Activated T-cell treated with anti-CD3 and anti-CD28 coated beads, Interleukin-2, amount 50 U/mL, for 4 hours (primary cell): ENCODE measurements around the gene MEPCE. TPM values are rescaled to one million over a fixed set of nuclear protein-coding genes. Genes with fewer than 3 reads are reported as not detected.
"Not testable (repeated sequence)": the region's sequence is repeated elsewhere in the genome, so short reads cannot be mapped to it uniquely, and the experiment has no call there.

ENCODE experiments used
- ATAC-seq, 2 donors: fragments of 200-7000 bp; cut with Tn5 transposase; one replicate each; pipeline ENCODE4 v1.10.0; 2021
- DNase-seq: peaks from one replicate; pipeline ENCODE4 v3.0.0-alpha.2; 2020
- H3K27me3 Mint-ChIP-seq: one replicate; pipeline ENCODE4 v1.8.0; 2021; ENCODE audit warnings: low read depth, mixed read lengths
- H3K36me3 Mint-ChIP-seq: one replicate; pipeline ENCODE4 v1.8.0; 2022; ENCODE audit warnings: mixed read lengths; ENCODE audit not compliant: insufficient read depth
- H3K4me1 Mint-ChIP-seq: one replicate; pipeline ENCODE4 v1.8.0; 2021; ENCODE audit warnings: low read depth, mixed read lengths
- H3K4me3 Mint-ChIP-seq: one replicate; pipeline ENCODE4 v1.8.0; 2021; ENCODE audit warnings: mild to moderate bottlenecking, moderate library complexity, mixed read lengths
- H3K9me3 Mint-ChIP-seq: one replicate; pipeline ENCODE4 v1.8.0; 2021; ENCODE audit warnings: mixed read lengths
- total RNA-seq, 3 donors: library from RNA; stranded (reverse); gene quantifications; one replicate each; pipeline ENCODE4 v1.2.1, GENCODE V29; 2021

The MEPCE gene
- total RNA-seq, 3 donors from 2014 or later = 82.4 to 87.2 (median 84.4) TPM

GRCh38 chr7:100435401-100436304 is 6.0 kb downstream of the MEPCE start:
- Mint-ChIP-seq H3K9me3 (no peaks in the 10 kb centered on the region), H3K36me3 (peaks cover 31% of the 10 kb centered on the region), H3K4me1 (peaks cover 42% of the 10 kb centered on the region)

GRCh38 chr7:100437150-100438100 is 7.8 kb downstream of the MEPCE start:
- H3K9me3 Mint-ChIP-seq = no peaks in the 10 kb centered on the region
- H3K27me3 Mint-ChIP-seq = no peaks in the 10 kb centered on the region
- no peak for DNase-seq
- H3K4me1 Mint-ChIP-seq = peaks cover 27% of the 10 kb centered on the region
- no peak for ATAC-seq
- H3K4me3 Mint-ChIP-seq = peak overlapping the region; percentile 16
- peaks cover 24% of the 10 kb centered on the region for H3K36me3 Mint-ChIP-seq

More at GRCh38 chr7:100435401-100436304, 6.0 kb downstream of the MEPCE start:
- H3K27me3 Mint-ChIP-seq = no peaks in the 10 kb centered on the region
- H3K4me3 Mint-ChIP-seq = peak overlapping the region; percentile 93
- peak; percentile 42 for DNase-seq
- peak; percentile 48 to 49 for ATAC-seq

- no peaks in the 10 kb centered on the region for H3K9me3 Mint-ChIP-seq
- no peak for ATAC-seq
- H3K4me3 Mint-ChIP-seq = no peak overlapping the region
- H3K4me1 Mint-ChIP-seq = peaks cover 22% of the 10 kb centered on the region
- H3K27me3 Mint-ChIP-seq = no peaks in the 10 kb centered on the region
- H3K36me3 Mint-ChIP-seq = peaks cover 19% of the 10 kb centered on the region
- no peak for DNase-seq
Measured at GRCh38 chr7:100438172-100438571, 8.5 kb downstream of the MEPCE start.

DNA sequence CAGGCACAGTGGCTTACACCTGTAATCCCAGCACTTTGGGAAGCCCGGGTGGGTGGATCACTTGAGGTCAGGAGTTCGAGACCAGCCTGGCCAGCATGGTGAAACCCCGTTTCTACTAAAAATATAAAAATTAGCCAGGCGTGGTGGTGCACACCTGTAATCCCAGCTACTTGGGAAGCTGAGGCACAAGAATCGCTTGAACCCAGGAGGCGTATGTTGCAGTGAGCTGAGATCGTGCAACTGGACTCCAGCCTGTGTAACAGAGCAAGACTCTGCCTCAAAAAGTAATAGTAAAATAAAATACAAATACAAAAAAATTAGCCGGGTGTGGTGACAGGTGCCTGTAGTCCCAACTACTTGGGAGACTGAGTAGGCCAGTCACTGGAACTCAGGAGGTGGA is 9.1 kb downstream of the MEPCE start:
- H3K4me1 Mint-ChIP-seq = peaks cover 17% of the 10 kb centered on the region
- peaks cover 16% of the 10 kb centered on the region for H3K36me3 Mint-ChIP-seq
- H3K27me3 Mint-ChIP-seq, ATAC-seq, DNase-seq, H3K9me3 Mint-ChIP-seq, H3K4me3 Mint-ChIP-seq: not testable (repeated sequence)

DNA sequence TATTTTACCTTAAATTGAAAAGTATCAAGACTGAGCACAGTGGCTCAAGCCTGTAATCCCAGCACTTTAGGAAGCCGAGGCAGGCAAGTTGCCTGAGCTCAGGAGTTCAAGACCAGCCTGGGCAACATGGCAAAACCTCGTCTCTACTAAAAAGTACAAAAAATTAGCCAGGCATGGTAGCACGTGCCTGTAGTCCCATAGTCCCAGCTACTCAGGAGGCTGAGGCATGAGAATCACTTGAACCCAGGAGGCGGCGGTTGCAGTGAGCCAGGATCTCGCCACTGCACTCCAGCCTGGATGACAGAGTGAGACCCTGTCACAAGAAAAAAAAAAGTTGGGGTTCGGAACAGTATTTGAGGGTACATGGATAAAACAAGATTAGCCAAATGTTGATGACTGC is 9.6 kb downstream of the MEPCE start:
- not testable (repeated sequence) for ATAC-seq, H3K4me3 Mint-ChIP-seq
- peaks cover 14% of the 10 kb centered on the region for H3K4me1 Mint-ChIP-seq

DNA sequence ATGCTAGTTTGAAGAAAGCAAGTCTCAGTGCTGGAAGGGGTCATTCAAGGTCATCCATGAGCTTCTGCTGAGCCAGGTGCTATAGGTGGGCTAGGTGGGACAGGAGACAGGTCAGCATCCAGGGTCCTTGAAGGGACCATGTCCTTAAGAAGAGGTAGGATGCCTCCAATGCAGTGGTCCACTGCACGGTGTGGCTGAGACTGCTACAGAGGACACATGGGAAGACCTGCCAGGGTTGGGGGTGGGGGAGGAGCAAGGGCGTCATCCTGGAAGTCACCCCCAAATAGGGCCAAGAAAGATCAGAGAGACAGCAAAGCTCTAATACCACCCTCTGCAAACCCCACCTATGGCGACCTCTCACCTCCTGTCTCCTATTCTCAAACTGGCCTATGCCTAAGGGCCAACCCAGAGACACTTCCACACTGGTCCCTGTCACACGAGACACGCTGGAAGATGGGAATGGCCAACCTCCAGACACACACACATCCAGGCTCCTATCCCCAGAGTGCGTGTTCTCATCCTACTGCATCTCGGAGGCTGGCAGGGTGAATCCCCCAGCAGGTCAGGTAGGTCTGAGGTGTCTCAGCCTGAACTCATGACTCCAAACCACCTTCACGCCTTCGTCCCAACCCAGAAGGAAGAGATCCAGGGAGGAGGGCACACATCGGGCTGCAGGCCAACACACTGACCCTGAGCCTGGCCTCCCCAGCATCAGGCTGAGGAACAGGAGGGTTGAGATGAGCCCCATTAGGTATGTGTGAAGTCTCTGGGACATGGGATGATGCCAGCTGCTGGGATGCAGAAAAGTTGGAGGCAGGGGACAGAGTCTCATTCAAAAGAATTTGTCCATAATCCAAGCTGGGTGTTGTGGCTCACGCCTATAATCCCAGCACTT is 12.3 kb downstream of the MEPCE start:
- ATAC-seq = no peak
- Mint-ChIP-seq H3K4me1 (peaks cover 14% of the 10 kb centered on the region), H3K9me3 (no peaks in the 10 kb centered on the region), H3K27me3 (no peaks in the 10 kb centered on the region), H3K36me3 (no peaks in the 10 kb centered on the region), H3K4me3 (no peak overlapping the region)
- no peak for DNase-seq

More for the DNA sequence above, 9.6 kb downstream of the MEPCE start:
- peaks cover 13% of the 10 kb centered on the region for H3K36me3 Mint-ChIP-seq
- not testable (repeated sequence) for DNase-seq, H3K9me3 Mint-ChIP-seq, H3K27me3 Mint-ChIP-seq

- ATAC-seq = no peak
- DNase-seq = no peak
- no peaks in the 10 kb centered on the region for H3K27me3 Mint-ChIP-seq
- no peaks in the 10 kb centered on the region for H3K9me3 Mint-ChIP-seq
- H3K4me1 Mint-ChIP-seq = peaks cover 14% of the 10 kb centered on the region
- no peak overlapping the region for H3K4me3 Mint-ChIP-seq
- H3K36me3 Mint-ChIP-seq = no peaks in the 10 kb centered on the region
Measured at GRCh38 chr7:100443096-100443840, 13.6 kb downstream of the MEPCE start.

- H3K36me3 Mint-ChIP-seq = no peaks in the 10 kb centered on the region
- ATAC-seq (peak; percentile 43 to 63), DNase-seq (no peak)
- H3K27me3 Mint-ChIP-seq = no peaks in the 10 kb centered on the region
- peaks cover 14% of the 10 kb centered on the region for H3K4me1 Mint-ChIP-seq
- H3K9me3 Mint-ChIP-seq = no peaks in the 10 kb centered on the region
- H3K4me3 Mint-ChIP-seq = no peak overlapping the region
Measured at GRCh38 chr7:100444311-100445278, 15.0 kb downstream of the MEPCE start.

GRCh38 chr7:100446040-100446439 is 16.4 kb downstream of the MEPCE start:
- Mint-ChIP-seq H3K27me3 (no peaks in the 10 kb centered on the region), H3K4me1 (peaks cover 17% of the 10 kb centered on the region), H3K4me3 (no peak overlapping the region), H3K36me3 (no peaks in the 10 kb centered on the region), H3K9me3 (no peaks in the 10 kb centered on the region)
- DNase-seq = no peak
- no peak for ATAC-seq

DNA sequence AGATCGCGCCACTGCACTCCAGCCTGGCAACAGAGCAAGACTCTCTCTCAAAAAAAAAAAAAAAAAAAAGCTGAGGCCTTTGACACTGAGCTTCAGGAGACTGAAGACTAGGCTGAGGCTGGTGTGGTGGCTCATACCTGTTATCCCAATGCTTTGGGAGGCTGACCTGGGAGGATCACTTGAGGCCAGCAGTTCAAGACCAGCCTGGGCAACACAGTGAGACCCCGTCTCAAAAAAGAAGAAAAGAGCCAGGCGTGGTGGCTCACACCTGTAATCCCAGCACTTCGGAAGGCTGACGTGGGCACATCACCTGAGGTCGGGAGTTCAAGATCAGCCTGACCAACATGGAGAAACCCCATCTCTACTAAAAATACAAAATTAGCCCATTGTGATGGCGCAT is 17.7 kb downstream of the MEPCE start:
- not testable (repeated sequence) for H3K27me3 Mint-ChIP-seq, H3K36me3 Mint-ChIP-seq, DNase-seq, H3K4me3 Mint-ChIP-seq, ATAC-seq, H3K9me3 Mint-ChIP-seq
- H3K4me1 Mint-ChIP-seq = peaks cover 17% of the 10 kb centered on the region

- Mint-ChIP-seq H3K36me3 (no peaks in the 10 kb centered on the region), H3K27me3 (no peaks in the 10 kb centered on the region), H3K4me1 (peaks cover 13% of the 10 kb centered on the region), H3K9me3 (no peaks in the 10 kb centered on the region), H3K4me3 (no peak overlapping the region)
- ATAC-seq (no peak), DNase-seq (no peak)
Measured at GRCh38 chr7:100449190-100449795, 19.7 kb downstream of the MEPCE start.

DNA sequence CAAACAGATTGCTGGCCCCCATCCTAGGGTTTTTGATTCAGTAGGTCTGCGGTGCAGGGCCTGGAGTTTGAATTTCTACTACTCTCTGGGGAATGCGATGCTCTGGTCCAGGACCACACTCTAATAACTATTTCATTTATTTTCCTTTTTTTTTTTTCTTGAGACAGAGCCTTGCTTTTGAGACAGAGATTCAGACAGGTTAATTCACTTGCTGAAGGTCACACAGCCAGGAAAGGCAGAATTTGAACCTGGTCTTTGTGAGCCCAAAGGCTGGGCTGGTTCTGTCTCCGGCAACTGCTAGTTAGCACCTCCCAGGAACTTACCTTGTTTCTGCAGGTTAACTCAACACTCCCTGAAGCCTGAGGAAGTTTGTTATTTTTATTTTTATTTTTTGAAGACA is 22.9 kb downstream of the MEPCE start:
- Mint-ChIP-seq H3K27me3 (no peaks in the 10 kb centered on the region), H3K4me3 (no peak overlapping the region), H3K36me3 (no peaks in the 10 kb centered on the region), H3K4me1 (peaks cover 13% of the 10 kb centered on the region), H3K9me3 (no peaks in the 10 kb centered on the region)
- no peak for DNase-seq
- ATAC-seq = no peak
